Astrocyte (in vitro differentiated cells and primary cell): ENCODE data around the gene KLK12.

Experiments used
- EZH2 ChIP-seq: IDR thresholded peaks from 2 replicates; pipeline ENCODE4 v1.6.1; 2012; ENCODE audit warnings: mild to moderate bottlenecking, low read length, inconsistent platforms; ENCODE audit not compliant: insufficient read depth
- TF ChIP-seq, protein P1 (sequence below): IDR thresholded peaks from 2 replicates; pipeline ENCODE4 v1.5.1; 2011; ENCODE audit warnings: low read depth, mild to moderate bottlenecking, inconsistent platforms, low read length, moderate library complexity; ENCODE audit not compliant: insufficient read depth

GRCh38 chr19:50998061-50998460, 36.7 kb downstream of the KLK12 start:
- TF ChIP-seq, protein P1, sequence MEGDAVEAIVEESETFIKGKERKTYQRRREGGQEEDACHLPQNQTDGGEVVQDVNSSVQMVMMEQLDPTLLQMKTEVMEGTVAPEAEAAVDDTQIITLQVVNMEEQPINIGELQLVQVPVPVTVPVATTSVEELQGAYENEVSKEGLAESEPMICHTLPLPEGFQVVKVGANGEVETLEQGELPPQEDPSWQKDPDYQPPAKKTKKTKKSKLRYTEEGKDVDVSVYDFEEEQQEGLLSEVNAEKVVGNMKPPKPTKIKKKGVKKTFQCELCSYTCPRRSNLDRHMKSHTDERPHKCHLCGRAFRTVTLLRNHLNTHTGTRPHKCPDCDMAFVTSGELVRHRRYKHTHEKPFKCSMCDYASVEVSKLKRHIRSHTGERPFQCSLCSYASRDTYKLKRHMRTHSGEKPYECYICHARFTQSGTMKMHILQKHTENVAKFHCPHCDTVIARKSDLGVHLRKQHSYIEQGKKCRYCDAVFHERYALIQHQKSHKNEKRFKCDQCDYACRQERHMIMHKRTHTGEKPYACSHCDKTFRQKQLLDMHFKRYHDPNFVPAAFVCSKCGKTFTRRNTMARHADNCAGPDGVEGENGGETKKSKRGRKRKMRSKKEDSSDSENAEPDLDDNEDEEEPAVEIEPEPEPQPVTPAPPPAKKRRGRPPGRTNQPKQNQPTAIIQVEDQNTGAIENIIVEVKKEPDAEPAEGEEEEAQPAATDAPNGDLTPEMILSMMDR, result no peak
- TF ChIP-seq EZH2, result no peak
